ENCODE measurements around the gene SULT1A3.
"Not testable (repeated sequence)": the region's sequence is repeated elsewhere in the genome, so short reads cannot be mapped to it uniquely, and the experiment has no call there.

SULT1A3 gene

GRCh38 chr16:30199049-30199448 lies at the start of gene SULT1A3:
Gene SULT1A3 (plus strand): TSS chr16:30199255. CDS start chr16:30200729, 1,474 bp downstream.
- in situ Hi-C loops (cut with MboI; ENCODE audit: low sequenced_read_pairs); H3K36me3 ChIP-seq (replicated peaks); DNase-seq (ENCODE audit: low spot score in 2 of 2): not testable (repeated sequence)

GRCh38 chr16:30151091-30151490 lies 48.0 kb upstream of the SULT1A3 start:
- in situ Hi-C loops (cut with MboI; ENCODE audit: low sequenced_read_pairs): no loop called here
- Histone ChIP-seq H3K36me3 (replicated peaks) (no peaks in the 10 kb centered on the region), H3K4me3 (no peak overlapping the region), H3K4me1 (no peaks in the 10 kb centered on the region), H3K9me3 (peaks cover 16% of the 10 kb centered on the region), H3K27me3 (ENCODE audit: low read depth) (no peaks in the 10 kb centered on the region)
- no peak for DNase-seq (ENCODE audit: low spot score in 2 of 2)

More at GRCh38 chr16:30199049-30199448, at the start of gene SULT1A3:
- not testable (repeated sequence) for H3K9me3 ChIP-seq; H3K27me3 ChIP-seq (ENCODE audit: low read depth); H3K4me1 ChIP-seq; H3K4me3 ChIP-seq

GRCh38 chr16:30152517-30152916 lies 46.5 kb upstream of the SULT1A3 start:
- H3K4me1 ChIP-seq: no peaks in the 10 kb centered on the region
- H3K36me3 ChIP-seq (replicated peaks): no peaks in the 10 kb centered on the region
- DNase-seq (ENCODE audit: low spot score in 2 of 2): no peak
- no peak overlapping the region for H3K4me3 ChIP-seq
- in situ Hi-C loops (cut with MboI; ENCODE audit: low sequenced_read_pairs): no loop called here
- no peaks in the 10 kb centered on the region for H3K27me3 ChIP-seq (ENCODE audit: low read depth)
- peaks cover 16% of the 10 kb centered on the region for H3K9me3 ChIP-seq

GRCh38 chr16:30155188-30155587 lies 43.9 kb upstream of the SULT1A3 start:
- Histone ChIP-seq H3K4me1 (no peaks in the 10 kb centered on the region), H3K27me3 (ENCODE audit: low read depth) (no peaks in the 10 kb centered on the region), H3K36me3 (replicated peaks) (no peaks in the 10 kb centered on the region), H3K4me3 (no peak overlapping the region), H3K9me3 (no peaks in the 10 kb centered on the region)
- no peak for DNase-seq (ENCODE audit: low spot score in 2 of 2)
- in situ Hi-C loops (cut with MboI; ENCODE audit: low sequenced_read_pairs): no loop called here

GRCh38 chr16:30157214-30157613 lies 41.8 kb upstream of the SULT1A3 start:
- Histone ChIP-seq H3K36me3 (replicated peaks) (no peaks in the 10 kb centered on the region), H3K4me3 (no peak overlapping the region), H3K4me1 (no peaks in the 10 kb centered on the region), H3K9me3 (no peaks in the 10 kb centered on the region), H3K27me3 (ENCODE audit: low read depth) (no peaks in the 10 kb centered on the region)
- DNase-seq (ENCODE audit: low spot score in 2 of 2): no peak
- in situ Hi-C loops (cut with MboI; ENCODE audit: low sequenced_read_pairs): no loop called here

GRCh38 chr16:30163538-30163937 lies 35.5 kb upstream of the SULT1A3 start:
- H3K27me3 ChIP-seq (ENCODE audit: low read depth): no peaks in the 10 kb centered on the region
- H3K36me3 ChIP-seq (replicated peaks): no peaks in the 10 kb centered on the region
- no peak overlapping the region for H3K4me3 ChIP-seq
- DNase-seq (ENCODE audit: low spot score in 2 of 2): no peak
- no peaks in the 10 kb centered on the region for H3K9me3 ChIP-seq
- no peaks in the 10 kb centered on the region for H3K4me1 ChIP-seq
- in situ Hi-C loops (cut with MboI; ENCODE audit: low sequenced_read_pairs): no loop called here

GRCh38 chr16:30166202-30166902 lies 32.7 kb upstream of the SULT1A3 start:
- Histone ChIP-seq H3K9me3 (no peaks in the 10 kb centered on the region), H3K4me1 (no peaks in the 10 kb centered on the region), H3K27me3 (ENCODE audit: low read depth) (no peaks in the 10 kb centered on the region), H3K4me3 (no peak overlapping the region), H3K36me3 (replicated peaks) (no peaks in the 10 kb centered on the region)
- in situ Hi-C loops (cut with MboI; ENCODE audit: low sequenced_read_pairs): no loop called here
- no peak for DNase-seq (ENCODE audit: low spot score in 2 of 2)

- DNase-seq (ENCODE audit: low spot score in 2 of 2); in situ Hi-C loops (cut with MboI; ENCODE audit: low sequenced_read_pairs); H3K9me3 ChIP-seq; H3K4me3 ChIP-seq; H3K27me3 ChIP-seq (ENCODE audit: low read depth); H3K36me3 ChIP-seq (replicated peaks); H3K4me1 ChIP-seq: not testable (repeated sequence)
Measured at GRCh38 chr16:30168746-30169145, 30.3 kb upstream of the SULT1A3 start.

GRCh38 chr16:30169416-30169815 lies 29.6 kb upstream of the SULT1A3 start:
- H3K36me3 ChIP-seq (replicated peaks); H3K4me1 ChIP-seq; H3K9me3 ChIP-seq; H3K27me3 ChIP-seq (ENCODE audit: low read depth); in situ Hi-C loops (cut with MboI; ENCODE audit: low sequenced_read_pairs); DNase-seq (ENCODE audit: low spot score in 2 of 2); H3K4me3 ChIP-seq: not testable (repeated sequence)

GRCh38 chr16:30170145-30170544 lies 28.9 kb upstream of the SULT1A3 start:
- H3K4me1 ChIP-seq; DNase-seq (ENCODE audit: low spot score in 2 of 2); H3K4me3 ChIP-seq; in situ Hi-C loops (cut with MboI; ENCODE audit: low sequenced_read_pairs); H3K36me3 ChIP-seq (replicated peaks); H3K9me3 ChIP-seq; H3K27me3 ChIP-seq (ENCODE audit: low read depth): not testable (repeated sequence)

GRCh38 chr16:30173054-30173453 lies 26.0 kb upstream of the SULT1A3 start:
- no peaks in the 10 kb centered on the region for H3K9me3 ChIP-seq
- no peaks in the 10 kb centered on the region for H3K4me1 ChIP-seq
- H3K27me3 ChIP-seq (ENCODE audit: low read depth): no peaks in the 10 kb centered on the region
- no peak for DNase-seq (ENCODE audit: low spot score in 2 of 2)
- in situ Hi-C loops (cut with MboI; ENCODE audit: low sequenced_read_pairs): no loop called here
- H3K36me3 ChIP-seq (replicated peaks): no peaks in the 10 kb centered on the region
- H3K4me3 ChIP-seq: no peak overlapping the region

- DNase-seq (ENCODE audit: low spot score in 2 of 2); H3K36me3 ChIP-seq (replicated peaks); H3K4me3 ChIP-seq; H3K4me1 ChIP-seq; H3K27me3 ChIP-seq (ENCODE audit: low read depth); in situ Hi-C loops (cut with MboI; ENCODE audit: low sequenced_read_pairs); H3K9me3 ChIP-seq: not testable (repeated sequence)
Measured at GRCh38 chr16:30176876-30177275, 22.2 kb upstream of the SULT1A3 start.

- H3K9me3 ChIP-seq: no peaks in the 10 kb centered on the region
- H3K27me3 ChIP-seq (ENCODE audit: low read depth): no peaks in the 10 kb centered on the region
- in situ Hi-C loops (cut with MboI; ENCODE audit: low sequenced_read_pairs): no loop called here
- no peaks in the 10 kb centered on the region for H3K36me3 ChIP-seq (replicated peaks)
- peaks cover 6% of the 10 kb centered on the region for H3K4me1 ChIP-seq
- H3K4me3 ChIP-seq: no peak overlapping the region
- no peak for DNase-seq (ENCODE audit: low spot score in 2 of 2)
Measured at GRCh38 chr16:30179195-30179594, 19.9 kb upstream of the SULT1A3 start.

GRCh38 chr16:30179931-30180330 lies 19.1 kb upstream of the SULT1A3 start:
- H3K36me3 ChIP-seq (replicated peaks): no peaks in the 10 kb centered on the region
- in situ Hi-C loops (cut with MboI; ENCODE audit: low sequenced_read_pairs): no loop called here
- no peaks in the 10 kb centered on the region for H3K9me3 ChIP-seq
- no peaks in the 10 kb centered on the region for H3K27me3 ChIP-seq (ENCODE audit: low read depth)
- no peak overlapping the region for H3K4me3 ChIP-seq
- no peak for DNase-seq (ENCODE audit: low spot score in 2 of 2)
- H3K4me1 ChIP-seq: peaks cover 8% of the 10 kb centered on the region

- in situ Hi-C loops (cut with MboI; ENCODE audit: low sequenced_read_pairs): no loop called here
- DNase-seq (ENCODE audit: low spot score in 2 of 2): no peak
- Histone ChIP-seq H3K36me3 (replicated peaks) (no peaks in the 10 kb centered on the region), H3K4me1 (peaks cover 8% of the 10 kb centered on the region), H3K27me3 (ENCODE audit: low read depth) (no peaks in the 10 kb centered on the region), H3K4me3 (no peak overlapping the region), H3K9me3 (no peaks in the 10 kb centered on the region)
Measured at GRCh38 chr16:30180741-30181140, 18.3 kb upstream of the SULT1A3 start.

Data from HAP-1 (cell line).